Motor neuron (in vitro differentiated cells): ENCODE results near the gene TXNL4A. TPM values are rescaled to one million over a fixed set of nuclear protein-coding genes. Genes with fewer than 3 reads are reported as not detected.

Experiments used
- ATAC-seq, 8 experiments: fragments of 200-7000 bp; cut with Tn5 transposase; replicated peaks in 6 of 8; 2 replicates each; pipeline ENCODE4 v1.8.0; 2021; ENCODE audit warnings: mild to moderate bottlenecking in 8 of 8, moderate library complexity in 8 of 8
- H3K27ac ChIP-seq, 2 donors: fragments of 250-450 bp; sonication (Bioruptor Pico); 2 replicates each; pipeline ENCODE4 v1.9.0; 2021; ENCODE audit warnings: antibody characterized with exemption in 2 of 2, mild to moderate bottlenecking in 2 of 2, moderate library complexity in 1 of 2
- H3K4me1 ChIP-seq, 2 donors: fragments of 250-450 bp; sonication (Bioruptor Pico); replicated peaks in 1 of 2; 2 replicates each; pipeline ENCODE4 v1.6.1; 2021; ENCODE audit warnings: antibody characterized with exemption in 2 of 2, mild to moderate bottlenecking in 2 of 2, moderate library complexity in 1 of 2
- H3K4me3 ChIP-seq, 5 donors: fragments of 250-450 bp; sonication (Bioruptor Pico); 2 replicates each; pipeline ENCODE4 v1.9.0; 2021; ENCODE audit warnings: antibody characterized with exemption in 5 of 5, mild to moderate bottlenecking in 5 of 5, moderate library complexity in 4 of 5
- WGBS, 10 experiments: fragments of 450-650 bp; shearing (Covaris generic); methylation state at CpG; one replicate each; pipeline ENCODE4 v1.0.0; 2022; 5-methylcytosine and 5-hydroxymethylcytosine counted together
- in situ Hi-C, 9 experiments: fragments of 400-800 bp; cut with MboI; loops; one replicate each; pipeline ENCODE4 v1.15.0; 2021; ENCODE audit warnings: low sequenced_read_pairs in 9 of 9, low pct_unique_long_range_greater_than_20kb in 2 of 9; ENCODE audit not compliant: unreplicated experiment in 9 of 9
- total RNA-seq, 8 experiments: library from RNA; unstranded; fragments of 300-600 nt; gene quantifications; 2 replicates each; pipeline versions ENCODE4 v1.2.3 to v1.2.4, GENCODE V29; 2022

The TXNL4A gene
- total RNA-seq, 8 experiments from 2014 or later = 96.6 to 174 (median 126) TPM

DNA sequence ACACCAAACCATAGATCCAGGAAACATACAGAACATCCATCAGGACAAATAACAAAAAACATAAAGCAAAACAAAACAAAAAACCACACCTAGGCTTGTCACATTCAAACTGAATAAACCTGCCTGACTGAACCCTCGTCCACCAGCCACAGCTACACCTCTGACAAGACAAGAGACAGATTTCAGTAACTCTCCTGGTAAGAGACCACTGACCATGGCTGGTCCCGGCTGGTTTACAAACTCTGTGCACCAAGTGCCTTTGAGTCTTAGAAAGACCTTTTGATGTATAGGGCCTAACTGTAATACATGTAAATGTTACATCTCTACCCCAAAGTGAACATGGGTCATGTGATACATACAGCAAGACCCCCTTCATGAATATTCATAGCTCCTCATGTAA lies 32.1 kb downstream of the TXNL4A start:
- ATAC-seq = no peak
- 75 to 100% (median 83%) methylated on average over 1 of the region's 2 CpGs; no CpG with 5 or more reads in 7 of the 10 experiments for WGBS, 10 experiments
- Histone ChIP-seq H3K4me1 (peaks cover 17 to 28% of the 10 kb centered on the region in 2 donors), H3K4me3 (no peak overlapping the region), H3K27ac (no peak overlapping the region)
- in situ Hi-C loops = no loop called here

- H3K27ac ChIP-seq = no peak overlapping the region
- 71 to 100% (median 92%) methylated on average over 1 to 8 of the region's 12 CpGs; no CpG with 5 or more reads in 2 of the 10 experiments for WGBS, 10 experiments
- peaks cover 12 to 24% of the 10 kb centered on the region in 2 donors for H3K4me1 ChIP-seq
- no peak for ATAC-seq
- H3K4me3 ChIP-seq = no peak overlapping the region
- in situ Hi-C loops = no loop called here
Measured at GRCh38 chr18:79955302-79956075, 32.9 kb downstream of the TXNL4A start.

- peaks cover 12 to 24% of the 10 kb centered on the region in 2 donors for H3K4me1 ChIP-seq
- ATAC-seq = no peak
- in situ Hi-C loops = no loop called here
- WGBS, 10 experiments = 80 to 96% (median 82%) methylated on average over 1 to 5 of the region's 5 CpGs; no CpG with 5 or more reads in 4 of the 10 experiments
- H3K4me3 ChIP-seq = no peak overlapping the region
- H3K27ac ChIP-seq = no peak overlapping the region
Measured at GRCh38 chr18:79954791-79955190, 33.6 kb downstream of the TXNL4A start.

- no peak for ATAC-seq
- WGBS, 10 experiments = 17 to 100% (median 81%) methylated on average over 1 to 4 of the region's 10 CpGs; no CpG with 5 or more reads in 4 of the 10 experiments
Measured at GRCh38 chr18:79953971-79954651, 34.3 kb downstream of the TXNL4A start.

GRCh38 chr18:79952996-79953559 lies 35.3 kb downstream of the TXNL4A start:
- ATAC-seq = no peak
- in situ Hi-C loops = no loop called here
- H3K4me1 ChIP-seq = peaks cover 10 to 17% of the 10 kb centered on the region in 2 donors
- 42 to 100% (median 72%) methylated on average over 2 to 8 of the region's 24 CpGs; no CpG with 5 or more reads in 6 of the 10 experiments for WGBS, 10 experiments
- H3K4me3 ChIP-seq = peak overlapping the region; percentile 13 to 81 (median 56)
- H3K27ac ChIP-seq = no peak overlapping the region

More at GRCh38 chr18:79953971-79954651, 34.3 kb downstream of the TXNL4A start:
- no peak overlapping the region for H3K27ac ChIP-seq
- H3K4me1 ChIP-seq = peaks cover 10 to 23% of the 10 kb centered on the region in 2 donors
- H3K4me3 ChIP-seq = no peak overlapping the region
- in situ Hi-C loops = no loop called here

DNA sequence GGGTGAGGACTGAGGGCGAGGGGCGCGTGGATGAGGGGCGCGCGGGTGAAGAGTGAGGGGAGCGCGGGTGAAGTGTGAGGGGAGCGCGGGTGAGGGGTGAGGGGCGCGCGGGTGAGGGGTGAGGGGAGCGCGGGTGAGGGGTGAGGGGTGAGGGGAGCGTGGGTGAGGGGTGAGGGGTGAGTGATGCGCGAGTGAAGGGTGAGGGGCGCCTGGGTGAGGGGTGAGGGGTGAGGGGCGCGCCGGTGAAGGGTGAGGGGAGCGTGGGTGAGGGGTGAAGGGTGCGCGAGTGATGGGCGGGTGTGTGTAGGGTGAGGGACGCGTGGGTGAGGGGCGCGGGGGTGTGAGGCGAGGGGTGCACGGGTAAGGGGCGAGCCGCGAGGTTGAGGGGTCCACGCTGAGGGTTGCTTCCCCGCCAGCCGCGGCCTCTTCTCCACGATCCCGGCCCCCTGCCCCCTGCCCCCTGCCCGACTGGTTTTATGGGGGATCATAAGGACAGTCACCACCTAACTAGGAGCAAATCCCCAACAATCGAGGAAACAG lies 35.8 kb downstream of the TXNL4A start:
- ATAC-seq = no peak

GRCh38 chr18:79951545-79952455 lies 36.6 kb downstream of the TXNL4A start, which contains the start of gene SLC66A2:
Gene SLC66A2 (minus strand): TSS chr18:79951653. CDS start chr18:79950926, 727 bp downstream.
- WGBS, 10 experiments = 0 to 3% methylated on average over 3 to 16 of the region's 126 CpGs; no CpG with 5 or more reads in 8 of the 10 experiments
- peak within 1 kb of the TSS; percentile 70 to 80 for H3K27ac ChIP-seq
- peak within 1 kb of the TSS; percentile 56 to 96 (median 81) for H3K4me3 ChIP-seq
- peak; percentile 81 to 92 (median 89) for ATAC-seq
- peaks cover 10 to 17% of the 10 kb centered on the region in 2 donors for H3K4me1 ChIP-seq
- in situ Hi-C loops = no loop called here

More for the DNA sequence above, 35.8 kb downstream of the TXNL4A start:
- 33 to 40% methylated on average over 1 of the region's 43 CpGs; no CpG with 5 or more reads in 8 of the 10 experiments for WGBS, 10 experiments
- H3K27ac ChIP-seq = peak overlapping the region; percentile 70 to 80
- peak overlapping the region; percentile 56 to 96 (median 81) for H3K4me3 ChIP-seq
- in situ Hi-C loops = no loop called here
- H3K4me1 ChIP-seq = peaks cover 10 to 17% of the 10 kb centered on the region in 2 donors

DNA sequence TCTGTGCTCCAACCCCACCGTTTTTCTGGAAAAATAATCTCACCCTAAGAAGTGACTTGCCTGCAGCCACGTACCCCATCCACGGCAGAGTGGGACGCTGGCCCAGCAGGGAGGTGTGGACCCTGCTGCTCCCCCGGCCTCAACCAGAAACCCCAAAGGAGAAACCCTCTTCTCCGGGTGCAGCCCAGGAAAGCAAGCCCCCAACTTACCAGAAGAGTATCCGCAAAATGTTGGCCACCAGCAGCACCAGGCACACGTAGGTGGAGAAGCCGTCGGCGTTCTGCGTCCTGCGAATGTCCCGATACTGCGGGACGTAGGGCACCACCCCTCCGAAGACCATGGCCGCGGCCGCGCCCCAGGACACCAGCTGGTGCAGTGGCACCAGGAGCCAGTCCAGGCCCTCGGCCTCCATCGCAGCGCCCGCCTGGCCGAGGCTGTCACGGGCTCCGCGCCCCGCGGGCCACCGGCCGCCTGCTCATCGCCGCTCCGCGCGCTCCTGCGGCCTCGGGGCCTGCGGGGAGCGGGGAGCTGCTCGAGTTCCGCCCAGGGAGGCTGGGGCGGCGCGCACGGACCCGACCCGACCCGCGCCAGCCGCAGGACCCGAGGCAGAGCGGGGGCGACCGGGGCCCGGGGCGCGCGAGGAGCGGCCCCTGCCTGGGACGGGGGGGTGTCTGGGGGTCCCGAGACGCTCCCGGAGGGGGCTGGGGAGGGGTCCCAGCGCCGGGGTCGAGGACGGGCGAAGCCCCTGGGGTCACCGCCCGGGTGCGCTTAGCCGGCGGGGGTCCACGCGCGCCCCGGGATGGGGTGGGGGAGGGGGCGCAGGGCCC lies 37.6 kb downstream of the TXNL4A start:
- peak; percentile 8 to 38 (median 12) for ATAC-seq
- WGBS, 10 experiments = 0 to 20% (median 0%) methylated on average over 1 to 4 of the region's 81 CpGs; no CpG with 5 or more reads in 5 of the 10 experiments
- in situ Hi-C loops = no loop called here
- H3K4me3 ChIP-seq = peak overlapping the region; percentile 56 to 96 (median 81)
- H3K4me1 ChIP-seq = peaks cover 14 to 20% of the 10 kb centered on the region in 2 donors
- H3K27ac ChIP-seq = peak overlapping the region; percentile 17 to 59

DNA sequence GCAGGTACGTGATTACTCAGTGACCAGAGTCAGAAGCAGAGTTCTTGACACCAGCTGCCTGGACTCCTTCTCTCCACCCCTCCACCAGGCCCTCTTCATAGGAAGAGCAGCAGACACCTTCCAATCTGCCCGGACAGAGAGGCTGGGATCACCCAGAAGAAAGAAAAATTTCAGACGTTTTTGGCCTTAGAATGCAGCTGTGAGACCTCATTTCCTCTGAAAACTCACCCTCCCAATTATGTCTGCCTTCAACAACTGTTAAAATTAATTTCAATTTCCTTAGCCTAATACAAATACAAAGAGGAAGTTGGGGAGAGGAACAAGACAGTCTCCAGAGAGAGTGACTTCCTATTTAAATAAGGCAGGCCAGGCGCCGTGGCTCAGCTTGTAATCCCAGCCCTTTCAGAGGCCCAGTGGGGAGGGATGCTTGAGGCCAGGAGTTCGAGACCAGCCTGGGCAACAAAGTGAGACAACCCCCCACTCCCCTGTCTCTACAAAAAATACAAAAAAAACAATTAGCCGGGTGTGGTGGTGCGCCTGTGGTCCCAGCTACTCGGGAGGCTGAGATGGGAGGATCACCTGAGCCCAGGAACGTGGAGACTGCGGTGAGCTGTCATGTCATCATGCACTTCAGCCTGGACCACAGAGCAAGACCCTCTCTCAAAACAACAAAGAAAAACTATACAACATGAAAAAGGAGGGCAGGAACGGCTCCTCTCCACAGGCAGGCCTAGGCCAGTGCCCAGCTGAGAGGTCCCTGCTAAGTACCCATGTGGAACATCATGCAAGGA lies 38.5 kb downstream of the TXNL4A start:
- H3K4me1 ChIP-seq = peaks cover 20 to 28% of the 10 kb centered on the region in 2 donors
- in situ Hi-C loops = no loop called here
- H3K4me3 ChIP-seq = peak overlapping the region; percentile 56 to 96 (median 81)
- 58 to 92% (median 75%) methylated on average over 1 to 9 of the region's 12 CpGs; no CpG with 5 or more reads in 2 of the 10 experiments for WGBS, 10 experiments
- no peak for ATAC-seq
- no peak overlapping the region for H3K27ac ChIP-seq

- in situ Hi-C loops = no loop called here
- H3K4me3 ChIP-seq = no peak overlapping the region
- no peak overlapping the region for H3K27ac ChIP-seq
- WGBS, 10 experiments = 83 to 100% (median 91%) methylated on average over 1 to 9 of the region's 23 CpGs; no CpG with 5 or more reads in 3 of the 10 experiments
- H3K4me1 ChIP-seq = peaks cover 20 to 28% of the 10 kb centered on the region in 2 donors
- no peak for ATAC-seq
Measured at GRCh38 chr18:79948719-79949411, 39.5 kb downstream of the TXNL4A start.
